ENCODE measurements around the gene TTC21A. TPM values are rescaled to one million over a fixed set of nuclear protein-coding genes. Genes with fewer than 3 reads are reported as not detected.
A peak's percentile ranks its signal among the peaks of the same experiment; 100 is the strongest.

TTC21A gene
- total RNA-seq, 1 experiment from 2014 or later: 2.3 TPM

DNA sequence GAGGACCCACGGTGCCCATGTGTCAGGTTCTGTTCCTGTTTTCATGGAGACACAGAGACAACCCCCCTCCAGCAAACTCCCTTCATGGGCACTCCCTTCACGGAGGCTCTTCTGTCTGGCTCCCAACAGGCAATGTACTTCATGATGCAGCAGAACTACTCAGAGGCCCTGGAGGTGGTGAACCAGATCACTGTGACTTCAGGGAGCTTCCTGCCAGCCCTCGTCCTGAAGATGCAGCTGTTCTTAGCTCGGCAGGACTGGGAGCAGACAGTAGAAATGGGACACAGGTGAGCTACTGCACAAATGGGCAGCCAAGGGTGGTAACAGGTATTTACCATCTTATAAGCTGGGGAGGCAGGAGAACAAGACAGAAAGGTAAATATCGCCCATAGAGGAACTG, 7.0 kb downstream of the TTC21A start:
- no peak for DNase-seq (ENCODE audit: low spot score)

DNA sequence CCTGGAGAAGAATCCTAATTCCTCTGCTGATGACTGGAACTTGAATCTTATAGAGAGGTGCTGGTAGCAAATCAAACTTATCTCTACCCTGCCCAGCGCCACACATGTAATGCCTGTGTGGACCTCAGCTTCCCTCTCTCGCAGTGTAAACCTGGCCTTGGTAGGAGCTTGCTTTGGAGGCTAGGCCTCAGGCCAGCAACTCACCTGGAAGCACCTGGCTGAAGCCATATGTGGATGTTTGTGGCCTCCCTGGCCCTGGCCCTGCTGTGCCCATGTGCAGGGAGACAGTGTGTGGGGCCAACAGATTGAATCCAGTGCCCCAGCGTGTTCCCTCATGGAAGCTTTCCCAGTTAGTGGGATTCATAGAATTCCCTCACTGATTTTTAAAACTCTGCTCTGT, 8.4 kb downstream of the TTC21A start:
- DNase-seq (ENCODE audit: low spot score): no peak

DNA sequence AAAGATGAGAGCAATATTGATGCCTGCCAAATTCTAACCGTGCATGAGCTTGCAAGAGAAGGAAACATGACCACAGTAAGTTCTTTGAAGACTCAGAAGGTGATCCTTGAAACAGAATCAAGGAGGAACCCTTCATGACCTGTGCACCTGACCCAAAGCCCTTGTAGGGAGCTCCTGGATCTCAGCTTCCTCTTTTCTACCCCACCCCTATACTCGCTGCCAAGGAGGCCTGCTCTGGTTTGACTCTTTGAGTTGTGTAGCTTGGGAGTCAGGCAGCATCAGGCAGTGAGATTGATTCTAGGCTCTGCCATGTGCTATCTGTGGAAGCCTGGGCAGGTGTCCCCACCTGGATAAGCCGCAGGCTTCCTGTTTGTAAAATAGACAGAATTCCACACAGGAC, 10.6 kb downstream of the TTC21A start:
- DNase-seq (ENCODE audit: low spot score): no peak

DNA sequence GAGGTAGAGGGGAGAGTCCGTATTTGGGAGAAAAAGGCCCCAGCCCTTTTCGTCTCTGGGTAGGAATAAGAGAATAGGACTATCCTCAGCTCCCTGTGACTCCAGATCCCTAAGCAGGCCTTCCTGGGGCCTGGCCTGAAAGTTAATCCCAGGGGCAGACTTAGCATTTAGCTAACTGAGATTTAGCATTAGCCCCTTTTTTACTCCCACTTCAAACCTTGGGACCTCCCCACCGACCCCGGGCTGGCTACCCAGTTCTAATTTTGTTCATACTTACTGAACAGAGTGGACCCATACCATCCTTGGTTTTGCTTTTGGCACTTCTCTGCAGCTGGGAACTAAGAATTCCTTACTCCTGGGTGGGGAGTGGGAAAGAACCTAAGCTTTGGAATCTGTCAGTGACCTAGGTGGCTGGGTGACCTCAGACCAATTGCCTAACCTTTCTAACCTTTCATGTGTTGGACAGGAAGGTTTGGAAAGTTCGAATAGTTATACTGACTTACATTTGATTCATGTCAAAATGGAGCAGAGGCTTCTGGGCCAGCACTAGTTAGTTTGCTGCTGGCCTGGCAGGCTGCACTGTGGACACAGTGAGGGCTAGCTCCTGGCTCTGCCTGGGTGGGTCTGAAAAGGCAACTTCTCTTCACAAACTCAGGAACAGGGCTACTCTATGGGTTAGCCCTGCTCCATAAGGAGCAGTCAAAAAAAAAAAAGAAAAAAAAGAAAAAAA, 11.6 kb downstream of the TTC21A start:
- DNase-seq (ENCODE audit: low spot score): no peak

DNA sequence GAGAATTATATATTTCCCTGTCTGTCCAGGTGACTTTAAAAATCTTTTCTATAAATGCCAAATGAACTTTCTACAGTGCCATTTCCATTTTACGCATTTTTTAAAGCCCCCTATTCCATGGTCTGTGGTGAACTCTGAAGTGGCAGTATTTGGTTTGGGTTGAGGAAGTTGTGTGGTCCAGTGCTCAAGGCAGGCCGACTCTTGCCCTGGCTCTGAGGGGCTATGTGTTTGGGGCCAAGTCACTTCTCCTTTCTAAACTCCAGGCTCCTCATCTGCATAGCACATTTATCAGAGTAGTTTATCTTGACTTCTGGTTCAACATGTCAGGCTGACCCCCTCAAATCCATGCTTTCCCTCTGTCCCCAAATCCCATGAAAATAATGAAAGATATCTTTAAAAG, 14.1 kb downstream of the TTC21A start:
- no peak for DNase-seq (ENCODE audit: low spot score)

DNA sequence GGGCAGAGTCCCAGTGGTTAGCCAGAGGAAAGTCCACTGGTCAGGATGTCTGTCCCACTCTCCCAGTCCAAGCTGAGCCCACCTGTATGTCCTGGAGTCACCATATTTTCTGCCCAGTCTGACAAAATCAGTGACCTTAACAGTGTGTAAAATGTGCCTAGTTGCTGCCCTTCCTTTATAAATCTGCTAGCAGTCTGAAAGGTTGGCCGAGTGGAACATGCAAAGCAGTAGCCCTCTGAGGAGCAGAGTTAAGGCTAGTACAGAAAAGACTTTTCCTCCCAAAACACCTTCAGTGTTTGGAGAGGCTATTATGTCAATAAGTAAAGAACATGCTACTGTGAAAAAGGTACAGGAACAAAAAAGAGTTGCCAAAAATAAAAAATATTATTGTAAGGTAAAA, 15.3 kb downstream of the TTC21A start:
- no peak for DNase-seq (ENCODE audit: low spot score)

DNA sequence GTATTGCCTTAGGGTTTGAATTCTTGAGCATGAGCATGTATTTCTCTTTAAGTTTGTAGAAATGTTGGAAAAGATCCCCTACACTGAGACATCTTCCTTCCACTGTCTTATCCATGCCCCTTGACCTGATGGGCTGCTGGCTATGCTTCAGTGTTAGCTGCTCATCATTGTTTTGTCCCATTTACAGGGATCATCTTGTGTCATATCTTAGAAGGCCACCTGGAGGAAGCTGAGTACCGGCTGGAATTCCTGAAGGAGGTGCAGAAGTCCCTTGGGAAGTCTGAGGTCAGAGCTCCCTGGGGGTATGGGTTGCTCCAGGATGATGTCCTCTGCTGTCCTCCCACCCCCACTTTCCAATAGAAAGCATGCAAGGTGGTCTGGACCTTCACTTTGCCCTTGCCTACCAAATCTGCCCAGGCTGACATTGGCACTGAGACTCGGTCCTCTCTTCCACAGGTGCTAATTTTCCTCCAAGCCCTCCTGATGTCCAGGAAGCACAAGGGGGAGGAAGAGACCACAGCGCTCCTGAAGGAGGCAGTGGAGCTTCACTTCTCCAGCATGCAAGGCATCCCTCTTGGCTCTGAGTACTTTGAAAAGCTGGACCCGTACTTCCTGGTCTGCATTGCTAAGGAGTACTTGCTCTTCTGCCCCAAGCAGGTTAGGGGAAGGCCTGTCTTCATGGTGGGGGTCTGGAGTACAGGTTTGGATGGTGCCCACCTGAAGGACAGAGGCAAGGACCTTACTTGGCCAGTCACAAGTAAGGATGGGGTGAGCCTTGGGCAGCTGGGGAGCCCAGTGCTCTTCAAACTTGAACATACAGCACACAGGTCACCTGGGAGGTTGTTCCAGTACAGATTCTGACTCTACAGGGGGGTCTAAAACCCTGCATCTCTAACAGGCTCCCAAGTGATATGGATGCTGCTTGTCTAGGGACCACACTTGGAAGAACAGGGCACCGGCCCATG, 17.7 kb downstream of the TTC21A start:
- DNase-seq (ENCODE audit: low spot score): peak; percentile 46

DNA sequence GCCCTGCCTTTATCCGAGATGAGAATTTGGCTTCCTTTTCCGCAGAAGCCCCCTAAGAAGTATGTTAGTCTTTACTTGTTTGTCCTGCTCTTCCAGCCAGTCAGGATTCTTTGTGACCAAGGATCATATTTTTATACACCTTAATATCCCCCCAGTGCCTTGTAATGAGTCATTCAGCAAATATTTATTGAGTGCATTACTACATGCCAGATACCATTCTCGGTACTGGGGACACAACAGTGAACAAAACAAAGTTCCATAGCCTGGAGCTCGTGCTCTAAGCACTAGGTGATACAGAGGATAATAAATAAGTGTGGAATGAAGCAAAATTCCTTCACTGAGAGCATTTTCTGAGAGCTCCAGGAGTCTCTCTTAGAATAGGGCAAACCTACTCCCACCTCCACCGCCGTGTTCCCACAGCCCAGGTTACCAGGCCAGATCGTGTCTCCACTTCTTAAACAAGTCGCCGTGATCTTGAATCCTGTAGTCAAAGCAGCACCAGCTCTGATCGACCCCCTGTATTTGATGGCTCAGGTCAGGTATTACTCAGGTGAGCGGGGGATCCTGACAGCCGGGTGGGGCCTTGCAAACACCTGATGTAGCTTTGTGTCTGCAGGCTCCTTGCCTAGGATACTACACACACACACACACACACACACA, 18.5 kb downstream of the TTC21A start:
- DNase-seq (ENCODE audit: low spot score): peak; percentile 40

DNA sequence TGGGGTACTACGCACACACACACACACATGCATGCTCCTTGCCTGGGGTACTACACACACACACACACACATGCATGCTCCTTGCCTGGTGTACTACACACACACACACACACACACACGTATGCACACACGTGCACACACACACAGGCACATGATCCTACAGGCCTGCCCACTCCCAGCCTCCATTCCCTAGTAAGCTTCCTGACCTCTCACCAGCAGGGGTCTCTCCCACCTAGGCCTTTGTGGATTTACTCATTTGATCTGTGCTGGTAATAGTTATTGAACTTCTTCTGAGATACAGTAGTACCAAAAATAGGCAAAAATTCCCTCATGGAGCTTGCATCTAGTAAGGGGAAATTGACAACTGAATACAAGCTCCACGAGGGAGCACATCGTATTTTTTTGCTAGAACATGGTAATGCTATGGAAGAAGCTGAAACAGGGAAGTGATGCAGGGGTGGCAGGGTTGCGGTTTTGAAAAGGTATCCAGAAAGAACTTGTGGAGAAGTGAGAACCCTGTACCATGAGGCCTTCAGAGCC, 19.1 kb downstream of the TTC21A start:
- DNase-seq (ENCODE audit: low spot score): peak; percentile 45

DNA sequence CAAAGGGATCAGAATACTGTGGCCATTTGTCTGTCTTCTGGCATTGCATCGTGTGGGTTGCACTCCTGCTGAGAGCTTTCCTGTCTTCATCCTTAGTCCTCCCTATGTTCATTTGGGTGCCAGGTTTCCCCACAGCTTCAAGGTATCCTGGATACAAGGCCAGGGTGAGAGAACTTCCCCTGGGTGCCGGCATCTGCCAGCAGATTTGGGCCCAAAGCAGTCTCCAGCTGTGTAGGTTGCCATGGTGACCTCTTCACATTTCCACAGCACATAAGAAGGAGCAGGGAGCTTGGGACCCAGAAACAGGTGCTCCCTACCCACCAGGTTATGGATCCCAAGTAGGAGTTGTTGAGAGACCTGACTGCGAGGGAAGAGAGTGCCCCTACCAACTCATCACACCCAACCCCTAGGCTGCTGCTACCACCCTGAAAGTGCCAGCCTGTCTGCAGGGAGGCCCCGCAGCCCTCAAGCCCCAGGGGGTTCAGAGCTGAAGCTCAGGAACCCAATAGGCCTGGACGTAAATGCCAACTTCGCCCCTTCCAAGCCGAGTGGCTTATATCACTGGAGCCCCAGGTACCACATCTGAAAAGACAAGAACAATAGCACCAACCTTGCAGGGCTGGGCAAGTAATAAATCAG, 19.9 kb downstream of the TTC21A start:
- no peak for DNase-seq (ENCODE audit: low spot score)

DNA sequence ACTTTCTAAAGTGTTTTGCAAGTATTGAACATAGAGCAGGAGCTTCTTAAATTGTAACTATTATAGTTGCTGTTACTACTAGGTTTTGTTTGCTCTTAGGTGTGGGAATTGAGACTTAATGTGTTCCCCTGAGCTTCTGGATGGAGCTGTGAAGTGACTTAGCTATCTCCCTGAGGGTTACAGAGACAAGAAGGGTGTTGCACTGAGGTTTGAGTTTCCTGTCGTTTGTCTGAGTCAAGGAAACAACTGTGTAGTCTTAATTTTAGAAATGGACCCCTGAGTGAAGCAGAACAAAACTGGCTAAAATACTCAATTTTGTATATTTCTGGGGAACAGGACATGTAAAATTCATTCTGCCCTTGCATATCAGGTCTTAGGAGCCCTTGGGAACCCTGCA, 20.4 kb downstream of the TTC21A start:
- no peak for DNase-seq (ENCODE audit: low spot score)

DNA sequence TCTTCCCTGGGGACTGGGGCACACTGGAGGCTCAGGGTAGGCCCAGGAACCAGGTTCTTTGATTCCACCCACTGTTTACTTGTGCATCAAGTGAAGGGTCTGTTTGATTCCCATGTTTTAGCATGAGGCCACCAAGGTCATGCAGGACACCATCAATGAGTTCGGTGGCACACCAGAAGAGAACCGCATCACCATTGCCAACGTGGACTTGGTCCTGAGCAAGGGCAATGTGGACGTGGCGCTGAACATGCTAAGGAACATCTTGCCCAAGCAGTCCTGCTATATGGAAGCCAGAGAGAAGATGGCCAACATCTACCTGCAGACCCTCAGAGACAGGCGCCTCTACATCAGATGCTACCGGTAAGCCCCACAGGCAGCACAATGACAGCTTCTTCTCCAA, 21.5 kb downstream of the TTC21A start:
- no peak for DNase-seq (ENCODE audit: low spot score)

DNA sequence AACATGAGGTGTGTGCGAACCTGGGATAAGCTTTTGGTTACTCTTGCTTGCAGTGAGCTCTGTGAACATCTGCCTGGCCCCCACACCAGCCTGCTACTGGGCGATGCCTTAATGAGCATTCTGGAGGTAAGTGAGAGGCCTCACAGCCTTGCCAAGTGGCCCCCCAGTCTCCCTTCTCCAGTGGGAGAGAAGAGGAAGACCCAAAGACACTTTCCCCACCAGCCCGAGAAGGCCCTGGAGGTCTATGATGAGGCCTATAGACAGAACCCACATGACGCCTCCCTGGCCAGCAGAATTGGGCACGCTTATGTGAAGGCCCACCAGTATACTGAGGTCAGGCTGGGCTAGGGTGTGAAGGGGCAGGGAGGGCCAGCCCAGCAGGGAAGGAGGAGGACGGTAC, 22.5 kb downstream of the TTC21A start:
- DNase-seq (ENCODE audit: low spot score): no peak

DNA sequence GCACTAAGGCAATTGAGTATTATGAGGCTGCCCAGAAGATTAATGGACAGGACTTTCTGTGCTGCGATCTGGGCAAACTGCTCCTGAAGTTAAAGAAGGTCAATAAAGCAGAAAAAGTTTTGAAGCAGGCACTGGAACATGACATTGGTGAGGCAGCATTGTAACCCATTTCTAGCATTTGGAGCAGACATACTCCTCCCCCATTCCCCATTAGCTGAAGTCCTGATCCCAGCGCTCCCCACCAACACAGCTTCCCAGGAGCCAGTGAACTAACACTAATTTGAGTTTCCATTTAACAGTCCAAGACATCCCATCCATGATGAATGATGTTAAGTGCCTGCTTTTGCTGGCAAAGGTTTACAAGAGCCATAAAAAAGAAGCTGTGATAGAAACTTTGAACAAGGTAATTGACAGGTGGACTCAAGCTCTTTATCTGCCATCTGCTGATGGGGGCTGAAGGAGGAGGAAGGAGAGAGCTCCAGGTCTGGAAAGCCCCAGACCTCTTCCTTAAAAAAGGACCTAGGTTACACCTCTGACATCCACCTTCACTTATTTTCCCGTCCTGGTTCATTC, 23.3 kb downstream of the TTC21A start:
- DNase-seq (ENCODE audit: low spot score): no peak

DNA sequence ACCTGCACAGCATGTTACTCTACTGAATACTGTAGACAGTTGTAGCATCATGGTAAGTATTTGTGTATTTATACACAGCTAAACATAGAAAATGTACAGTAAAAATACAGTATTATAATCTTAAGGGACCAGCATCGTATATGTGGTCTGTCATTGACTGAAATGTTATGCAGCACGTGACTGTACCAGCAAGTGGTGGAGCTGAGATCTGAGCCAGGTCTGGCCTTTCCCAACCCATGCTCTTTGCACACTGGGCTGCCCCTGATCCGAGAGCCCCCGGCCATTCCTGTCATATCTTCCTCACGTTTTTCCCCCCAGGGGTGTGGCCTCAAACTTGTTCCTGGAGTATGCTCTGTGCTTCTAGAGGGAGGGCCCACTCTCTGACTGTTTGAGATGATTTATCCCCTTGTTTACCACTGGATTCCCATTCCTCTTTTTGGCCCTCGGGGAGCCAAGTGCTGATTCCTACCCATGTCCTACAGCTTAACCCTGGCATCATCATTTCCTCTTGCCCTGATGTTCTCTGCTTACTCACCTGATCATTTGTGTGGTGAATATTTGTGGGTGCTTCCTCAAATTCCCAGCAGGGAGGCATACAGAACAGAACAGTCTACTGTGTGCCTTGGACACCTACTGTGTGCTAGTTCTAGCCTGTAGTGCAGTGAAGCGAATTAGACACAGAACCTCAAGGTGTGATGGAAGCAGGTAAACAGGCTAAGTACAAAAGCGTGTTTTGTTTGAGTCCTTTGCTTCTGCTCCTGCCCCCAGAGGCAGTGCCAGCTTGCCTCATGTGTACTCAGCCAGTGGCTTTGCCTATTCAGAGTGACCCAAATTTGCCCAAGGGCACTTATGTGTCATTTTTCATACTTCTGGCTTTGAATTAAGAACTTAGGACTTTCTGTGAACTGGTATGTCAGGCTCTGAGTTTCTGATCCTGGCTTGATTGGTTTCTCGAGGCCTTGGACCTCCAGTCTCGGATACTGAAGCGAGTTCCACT, 24.9 kb downstream of the TTC21A start:
- DNase-seq (ENCODE audit: low spot score): no peak

DNA sequence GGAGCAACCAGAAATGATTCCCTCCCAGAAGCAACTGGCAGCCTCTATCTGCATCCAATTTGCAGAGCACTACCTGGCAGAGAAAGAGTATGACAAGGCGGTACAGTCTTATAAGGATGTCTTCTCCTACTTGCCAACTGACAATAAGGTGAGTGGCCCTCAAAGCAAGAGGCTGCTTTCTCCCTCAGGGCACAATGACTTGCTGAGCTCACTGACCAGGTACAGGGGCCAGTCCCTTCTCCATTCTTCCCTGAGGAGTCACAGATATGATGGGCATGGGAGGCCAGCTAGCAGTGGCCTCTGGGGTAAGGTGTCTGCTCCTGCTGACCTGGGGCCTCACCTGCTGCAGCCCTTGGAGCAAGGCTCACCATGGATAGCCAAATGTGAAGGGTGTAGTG, 25.6 kb downstream of the TTC21A start:
- no peak for DNase-seq (ENCODE audit: low spot score)

DNA sequence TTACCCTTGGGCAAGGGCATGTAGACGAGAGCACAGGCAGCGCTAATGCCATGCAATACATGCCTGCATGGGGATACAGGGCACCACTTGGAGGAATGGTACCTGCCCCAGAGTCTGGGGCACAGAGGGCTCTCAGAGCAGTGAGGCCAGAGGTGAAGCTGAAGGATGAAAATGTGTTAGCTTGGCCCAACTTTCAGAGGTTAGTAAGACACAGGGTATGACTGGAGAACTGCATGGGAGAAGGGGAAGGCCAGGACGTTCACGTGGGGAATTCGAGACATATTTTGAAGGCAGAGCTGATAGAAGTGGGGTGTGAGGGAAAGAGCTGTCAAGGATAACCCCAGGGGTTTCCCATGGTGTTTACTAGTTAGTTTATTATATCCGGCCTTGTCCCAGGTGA, 26.3 kb downstream of the TTC21A start:
- no peak for DNase-seq (ENCODE audit: low spot score)

DNA sequence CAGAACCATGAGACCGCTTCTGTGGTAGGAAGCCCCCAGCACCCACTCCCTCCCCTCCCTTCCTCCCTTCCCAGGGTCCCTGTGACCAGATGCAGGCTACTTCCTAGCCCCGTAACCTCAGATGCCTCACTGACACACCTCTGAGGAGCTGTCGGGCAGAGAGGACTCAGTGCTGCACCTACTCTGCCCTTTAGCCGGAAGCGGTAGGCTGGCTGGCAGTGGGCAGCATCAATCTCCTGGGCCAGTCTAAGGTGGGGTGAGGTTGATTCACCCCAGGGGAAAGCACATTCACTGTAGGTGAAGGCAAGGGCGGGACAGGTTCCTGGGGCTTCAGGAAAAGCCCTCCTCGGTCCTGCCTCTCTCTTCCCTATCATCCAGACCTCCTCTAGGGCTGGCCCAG, 26.8 kb downstream of the TTC21A start:
- no peak for DNase-seq (ENCODE audit: low spot score)

DNA sequence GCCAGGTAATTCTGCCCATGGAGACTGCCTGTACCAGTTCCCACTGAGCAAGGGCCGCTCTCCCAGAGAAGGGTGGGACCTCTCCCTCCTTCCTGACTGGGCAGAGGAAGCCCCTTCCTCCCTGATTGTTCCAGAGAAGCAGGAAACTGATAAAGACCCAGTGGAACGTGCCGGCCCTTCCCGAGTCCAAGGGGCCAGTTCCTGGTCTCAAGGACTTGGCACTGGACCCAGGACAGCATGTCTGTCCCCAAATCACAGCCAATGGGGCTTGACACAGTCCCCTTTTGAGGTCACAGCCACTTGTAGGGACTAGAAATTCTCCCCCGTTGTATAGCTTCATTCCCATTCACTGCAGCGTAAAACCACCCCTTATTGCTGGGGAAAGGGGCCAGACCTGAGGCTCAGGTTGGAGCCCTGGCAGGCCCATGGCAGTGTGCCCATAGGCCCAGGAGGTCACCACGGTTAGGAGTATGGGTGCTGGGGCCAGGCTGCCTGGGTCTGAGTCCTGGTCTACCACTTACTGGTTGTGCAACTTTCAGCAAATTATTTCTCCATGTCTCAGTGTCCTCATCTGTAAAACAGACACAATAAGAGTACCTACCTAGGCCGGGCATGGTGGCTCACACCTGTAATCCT, 27.8 kb downstream of the TTC21A start:
- DNase-seq (ENCODE audit: low spot score): no peak

Data from A172 (cell line).